ENCODE measurements around the gene ENOX2. TPM values are rescaled to one million over a fixed set of nuclear protein-coding genes. Genes with fewer than 3 reads are reported as not detected.

ENOX2 gene
- total and polyA plus RNA-seq, 2 donors (not counting 1 experiment from before 2014, with no cell fraction given), result 5.1 to 18.8 TPM

DNA sequence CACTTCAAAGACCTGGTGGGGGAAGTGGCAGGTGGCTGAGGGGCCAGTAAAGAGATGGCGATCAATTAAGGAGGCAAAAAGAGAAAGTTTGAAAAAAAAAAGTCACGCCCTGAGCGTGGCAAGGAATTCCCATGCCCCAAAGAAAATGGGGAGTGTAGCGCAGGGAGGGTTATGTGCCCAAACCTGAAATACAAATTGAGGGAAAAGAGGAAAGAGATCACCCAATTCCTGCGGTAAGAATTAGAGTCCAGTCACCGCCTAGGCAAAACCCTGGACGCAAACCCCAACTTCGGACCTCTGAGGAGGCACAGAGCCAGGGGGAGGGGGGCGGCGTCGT is 595 bp downstream of the ENOX2 start:
- Histone ChIP-seq H3K27me3 (replicated peaks in 1 of 4; ENCODE audit: control extremely low read depth in 1 of 4, control insufficient read depth in 3 of 4, insufficient read depth in 4 of 4, low read length in 3 of 4) (no peaks in the 10 kb centered on the region), H3K9ac (ENCODE audit: low read length) (peak overlapping the region; percentile 75), H2AFZ (ENCODE audit: insufficient read depth, low read depth, low read length, poor library complexity, severe bottlenecking) (peak overlapping the region; percentile 79), H3K27ac (ENCODE audit: low read length in 2 of 2) (no peak overlapping the region), H4K20me1 (ENCODE audit: control insufficient read depth, insufficient read depth, low read length, poor library complexity, severe bottlenecking) (no peaks in the 10 kb centered on the region), H3K4me3 (ENCODE audit: control extremely low read depth in 1 of 5, extremely low read depth in 1 of 5, insufficient read depth in 1 of 5, low read depth in 2 of 5, low read length in 4 of 5) (peak overlapping the region in 4 of 5 experiments; percentile 64 to 87 (median 80)), H3K4me1 (ENCODE audit: control insufficient read depth in 2 of 2, insufficient read depth in 2 of 2, low read length in 2 of 2) (peaks cover 0 to 8% of the 10 kb centered on the region in 2 donors), H3K79me2 (ENCODE audit: control insufficient read depth, insufficient read depth, low read length) (no peaks in the 10 kb centered on the region), H3K4me2 (replicated peaks; ENCODE audit: low read depth, low read length, poor library complexity, severe bottlenecking) (peak overlapping the region; percentile 69), H3K9me3 (ENCODE audit: control extremely low read depth in 1 of 3, control insufficient read depth in 2 of 3, insufficient read depth in 1 of 3, low read length in 2 of 3) (no peaks in the 10 kb centered on the region), H3K36me3 (replicated peaks in 1 of 2; ENCODE audit: control extremely low read depth in 1 of 2, control insufficient read depth in 1 of 2, extremely low read depth in 1 of 2, insufficient read depth in 2 of 2, low read length in 1 of 2) (no peaks in the 10 kb centered on the region)
- no peaks in the 10 kb centered on the region for H3K9me3 Mint-ChIP-seq (ENCODE audit: insufficient read depth)
- ChIA-PET POLR2A (interaction anchor here (0.6 kb wide), 1 partner anchor 1128 kb away, joined by 3 read pairs; no protein-coding TSS in a partner anchor), CTCF (no interaction called here)
- H3K27me3 Mint-ChIP-seq, result peaks cover 4% of the 10 kb centered on the region
- TF ChIP-seq EZH2 (IDR thresholded peaks at IDR 0.05; ENCODE audit: borderline replicate concordance, insufficient read depth, low read depth, low read length, poor library complexity, severe bottlenecking), result no peak
- TF ChIP-seq, protein P1, sequence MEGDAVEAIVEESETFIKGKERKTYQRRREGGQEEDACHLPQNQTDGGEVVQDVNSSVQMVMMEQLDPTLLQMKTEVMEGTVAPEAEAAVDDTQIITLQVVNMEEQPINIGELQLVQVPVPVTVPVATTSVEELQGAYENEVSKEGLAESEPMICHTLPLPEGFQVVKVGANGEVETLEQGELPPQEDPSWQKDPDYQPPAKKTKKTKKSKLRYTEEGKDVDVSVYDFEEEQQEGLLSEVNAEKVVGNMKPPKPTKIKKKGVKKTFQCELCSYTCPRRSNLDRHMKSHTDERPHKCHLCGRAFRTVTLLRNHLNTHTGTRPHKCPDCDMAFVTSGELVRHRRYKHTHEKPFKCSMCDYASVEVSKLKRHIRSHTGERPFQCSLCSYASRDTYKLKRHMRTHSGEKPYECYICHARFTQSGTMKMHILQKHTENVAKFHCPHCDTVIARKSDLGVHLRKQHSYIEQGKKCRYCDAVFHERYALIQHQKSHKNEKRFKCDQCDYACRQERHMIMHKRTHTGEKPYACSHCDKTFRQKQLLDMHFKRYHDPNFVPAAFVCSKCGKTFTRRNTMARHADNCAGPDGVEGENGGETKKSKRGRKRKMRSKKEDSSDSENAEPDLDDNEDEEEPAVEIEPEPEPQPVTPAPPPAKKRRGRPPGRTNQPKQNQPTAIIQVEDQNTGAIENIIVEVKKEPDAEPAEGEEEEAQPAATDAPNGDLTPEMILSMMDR (IDR thresholded peaks at IDR 0.05), result no peak
- H3K27ac Mint-ChIP-seq, result peak overlapping the region; percentile 67
- no peak overlapping the region for H3K4me3 Mint-ChIP-seq
- 0% methylated on average over 4 of the region's 11 CpGs for WGBS (ENCODE audit: insufficient coverage)
- intact Hi-C loops (cut with micrococcal nuclease), result loop anchor here (2.0 to 5.0 kb wide), 2 partner anchors 500 to 735 kb away; partner anchors contain the start of gene AIFM1
- ATAC-seq (ENCODE audit: low read depth) (no peak), DNase-seq (no peak)
- H3K4me1 Mint-ChIP-seq, result peaks cover 11% of the 10 kb centered on the region

DNA sequence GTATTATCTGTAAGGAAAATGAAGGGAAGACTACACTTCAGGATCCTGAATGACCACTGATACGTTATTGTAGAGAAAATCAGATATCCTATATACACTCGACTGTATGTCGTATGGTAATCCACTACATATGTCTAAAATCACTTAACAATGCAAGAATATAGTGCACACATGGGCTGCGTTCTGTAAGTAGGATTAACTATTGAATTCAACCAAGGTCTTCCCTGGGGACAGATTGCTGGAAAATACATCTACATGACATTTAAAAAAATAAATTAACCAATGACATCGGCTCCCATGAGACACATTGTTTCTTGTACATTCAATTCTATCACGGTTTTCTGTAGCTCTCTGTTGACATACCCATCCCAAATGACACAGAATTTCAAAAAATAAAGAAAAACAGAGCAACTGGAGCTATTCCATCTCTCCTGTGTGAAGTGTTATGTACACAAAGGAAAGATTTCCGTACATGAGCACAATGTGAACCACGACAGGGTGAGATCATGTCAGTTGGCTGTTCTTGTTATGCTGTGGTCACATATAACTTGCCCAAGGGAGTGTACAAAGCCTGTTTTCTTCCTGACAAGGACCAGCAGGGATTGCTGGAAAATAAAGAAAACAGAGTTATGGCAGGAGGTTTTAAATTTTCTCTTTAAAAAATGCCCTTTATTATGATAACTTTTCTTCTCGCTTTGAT is 6.1 kb downstream of the ENOX2 start:
- no peak overlapping the region for H3K27ac Mint-ChIP-seq
- no peak overlapping the region for H3K4me3 Mint-ChIP-seq
- no peaks in the 10 kb centered on the region for H3K79me2 ChIP-seq (ENCODE audit: control insufficient read depth, insufficient read depth, low read length)
- ChIA-PET POLR2A (no interaction called here), CTCF (no interaction called here)
- H3K36me3 ChIP-seq (replicated peaks in 1 of 2; ENCODE audit: control extremely low read depth in 1 of 2, control insufficient read depth in 1 of 2, extremely low read depth in 1 of 2, insufficient read depth in 2 of 2, low read length in 1 of 2), result no peaks in the 10 kb centered on the region
- no peak overlapping the region for H3K27ac ChIP-seq (ENCODE audit: low read length in 2 of 2)
- WGBS (ENCODE audit: insufficient coverage), result no CpG with 5 or more reads among the region's 9 CpGs
- H3K4me1 Mint-ChIP-seq, result peaks cover 6% of the 10 kb centered on the region
- no peaks in the 10 kb centered on the region for H4K20me1 ChIP-seq (ENCODE audit: control insufficient read depth, insufficient read depth, low read length, poor library complexity, severe bottlenecking)
- H3K9me3 Mint-ChIP-seq (ENCODE audit: insufficient read depth), result no peaks in the 10 kb centered on the region
- no peak overlapping the region for H2AFZ ChIP-seq (ENCODE audit: insufficient read depth, low read depth, low read length, poor library complexity, severe bottlenecking)
- H3K4me3 ChIP-seq (ENCODE audit: control extremely low read depth in 1 of 5, extremely low read depth in 1 of 5, insufficient read depth in 1 of 5, low read depth in 2 of 5, low read length in 4 of 5), result no peak overlapping the region
- H3K4me2 ChIP-seq (replicated peaks; ENCODE audit: low read depth, low read length, poor library complexity, severe bottlenecking), result no peak overlapping the region
- intact Hi-C loops (cut with micrococcal nuclease), result no loop called here
- DNase-seq, result no peak
- no peaks in the 10 kb centered on the region for H3K27me3 ChIP-seq (replicated peaks in 1 of 4; ENCODE audit: control extremely low read depth in 1 of 4, control insufficient read depth in 3 of 4, insufficient read depth in 4 of 4, low read length in 3 of 4)
- no peaks in the 10 kb centered on the region for H3K27me3 Mint-ChIP-seq
- H3K4me1 ChIP-seq (ENCODE audit: control insufficient read depth in 2 of 2, insufficient read depth in 2 of 2, low read length in 2 of 2), result peaks cover 0 to 3% of the 10 kb centered on the region in 2 donors
- no peaks in the 10 kb centered on the region for H3K9me3 ChIP-seq (ENCODE audit: control extremely low read depth in 1 of 3, control insufficient read depth in 2 of 3, insufficient read depth in 1 of 3, low read length in 2 of 3)
- TF ChIP-seq, protein P1 (IDR thresholded peaks at IDR 0.05), result no peak
- TF ChIP-seq EZH2 (IDR thresholded peaks at IDR 0.05; ENCODE audit: borderline replicate concordance, insufficient read depth, low read depth, low read length, poor library complexity, severe bottlenecking), result no peak
- ATAC-seq (ENCODE audit: low read depth), result no peak
- H3K9ac ChIP-seq (ENCODE audit: low read length), result no peak overlapping the region
